ENCODE measurements around the gene CYB561D2.

Gene CYB561D2

GRCh38 chr3:50316657-50317242, 33.9 kb upstream of the CYB561D2 start:
- no peaks in the 10 kb centered on the region for H3K9me3 ChIP-seq (ENCODE audit: low read length)
- peak overlapping the region; percentile 43; the same call in 1 of the 2 replicates for H3K9ac ChIP-seq (ENCODE audit: low read length)
- H3K79me2 ChIP-seq (ENCODE audit: insufficient read depth, low read length) = no peaks in the 10 kb centered on the region
- peak overlapping the region; percentile 26 for H3K4me3 ChIP-seq (ENCODE audit: low read depth, low read length, poor library complexity, severe bottlenecking)
- no peaks in the 10 kb centered on the region for H3K27me3 ChIP-seq (ENCODE audit: insufficient read depth, low read length)
- H3F3A ChIP-seq (ENCODE audit: insufficient read depth, low read length) = no peaks in the 10 kb centered on the region
- TF ChIP-seq, protein P1, sequence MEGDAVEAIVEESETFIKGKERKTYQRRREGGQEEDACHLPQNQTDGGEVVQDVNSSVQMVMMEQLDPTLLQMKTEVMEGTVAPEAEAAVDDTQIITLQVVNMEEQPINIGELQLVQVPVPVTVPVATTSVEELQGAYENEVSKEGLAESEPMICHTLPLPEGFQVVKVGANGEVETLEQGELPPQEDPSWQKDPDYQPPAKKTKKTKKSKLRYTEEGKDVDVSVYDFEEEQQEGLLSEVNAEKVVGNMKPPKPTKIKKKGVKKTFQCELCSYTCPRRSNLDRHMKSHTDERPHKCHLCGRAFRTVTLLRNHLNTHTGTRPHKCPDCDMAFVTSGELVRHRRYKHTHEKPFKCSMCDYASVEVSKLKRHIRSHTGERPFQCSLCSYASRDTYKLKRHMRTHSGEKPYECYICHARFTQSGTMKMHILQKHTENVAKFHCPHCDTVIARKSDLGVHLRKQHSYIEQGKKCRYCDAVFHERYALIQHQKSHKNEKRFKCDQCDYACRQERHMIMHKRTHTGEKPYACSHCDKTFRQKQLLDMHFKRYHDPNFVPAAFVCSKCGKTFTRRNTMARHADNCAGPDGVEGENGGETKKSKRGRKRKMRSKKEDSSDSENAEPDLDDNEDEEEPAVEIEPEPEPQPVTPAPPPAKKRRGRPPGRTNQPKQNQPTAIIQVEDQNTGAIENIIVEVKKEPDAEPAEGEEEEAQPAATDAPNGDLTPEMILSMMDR (IDR thresholded peaks at IDR 0.05; ENCODE audit: low read length) = no peak
- no peak for TF ChIP-seq EZH2 (IDR thresholded peaks at IDR 0.05; ENCODE audit: borderline replicate concordance, low read length)
- H4K20me1 ChIP-seq (ENCODE audit: insufficient read depth, low read length) = no peaks in the 10 kb centered on the region
- H3K27ac ChIP-seq (ENCODE audit: low read depth, low read length, poor library complexity, severe bottlenecking) = peak overlapping the region; percentile 69
- peak overlapping the region; percentile 55 for H3K4me2 ChIP-seq (ENCODE audit: low read length)
- no peaks in the 10 kb centered on the region for H3K36me3 ChIP-seq (ENCODE audit: insufficient read depth, low read length)
- H3K9me2 ChIP-seq (ENCODE audit: low read depth, low read length) = no peaks in the 10 kb centered on the region
- no peak overlapping the region for H2AFZ ChIP-seq (ENCODE audit: low read length)
- H3K4me1 ChIP-seq (ENCODE audit: insufficient read depth, low read length, severe bottlenecking) = peaks cover 40% of the 10 kb centered on the region

DNA sequence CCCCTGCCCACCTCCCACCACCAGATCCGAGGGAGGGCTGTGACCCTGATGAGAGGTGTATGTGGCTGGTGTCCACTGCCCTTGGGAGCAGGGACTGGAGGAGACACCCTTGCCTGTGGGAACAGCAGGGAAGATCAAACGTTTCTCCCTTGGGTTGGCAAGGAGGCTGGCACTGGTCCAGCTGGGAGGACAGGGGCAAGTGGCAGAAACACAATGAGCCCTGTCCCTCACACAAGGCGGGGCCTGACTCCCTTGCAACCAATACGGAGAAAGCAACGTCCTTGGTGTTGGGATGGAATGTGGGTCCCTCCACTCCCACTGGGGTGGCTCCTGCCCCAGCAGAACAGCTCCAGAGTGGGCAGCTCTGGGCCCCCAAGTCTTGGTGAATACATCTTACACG, 33.4 kb upstream of the CYB561D2 start:
- Histone ChIP-seq H3K4me2 (ENCODE audit: low read length) (peak overlapping the region; percentile 55), H3K4me1 (ENCODE audit: insufficient read depth, low read length, severe bottlenecking) (peaks cover 45% of the 10 kb centered on the region), H3K79me2 (ENCODE audit: insufficient read depth, low read length) (no peaks in the 10 kb centered on the region), H4K20me1 (ENCODE audit: insufficient read depth, low read length) (no peaks in the 10 kb centered on the region), H3K9me3 (ENCODE audit: low read length) (no peaks in the 10 kb centered on the region), H3F3A (ENCODE audit: insufficient read depth, low read length) (no peaks in the 10 kb centered on the region), H3K27ac (ENCODE audit: low read depth, low read length, poor library complexity, severe bottlenecking) (peak overlapping the region; percentile 69), H3K9ac (ENCODE audit: low read length) (peak overlapping the region; percentile 43; the same call in 1 of the 2 replicates), H3K36me3 (ENCODE audit: insufficient read depth, low read length) (no peaks in the 10 kb centered on the region), H3K4me3 (ENCODE audit: low read depth, low read length, poor library complexity, severe bottlenecking) (peak overlapping the region; percentile 26), H2AFZ (ENCODE audit: low read length) (no peak overlapping the region), H3K9me2 (ENCODE audit: low read depth, low read length) (no peaks in the 10 kb centered on the region), H3K27me3 (ENCODE audit: insufficient read depth, low read length) (no peaks in the 10 kb centered on the region)
- TF ChIP-seq EZH2 (IDR thresholded peaks at IDR 0.05; ENCODE audit: borderline replicate concordance, low read length) = no peak
- TF ChIP-seq, protein P1 (IDR thresholded peaks at IDR 0.05; ENCODE audit: low read length) = no peak

DNA sequence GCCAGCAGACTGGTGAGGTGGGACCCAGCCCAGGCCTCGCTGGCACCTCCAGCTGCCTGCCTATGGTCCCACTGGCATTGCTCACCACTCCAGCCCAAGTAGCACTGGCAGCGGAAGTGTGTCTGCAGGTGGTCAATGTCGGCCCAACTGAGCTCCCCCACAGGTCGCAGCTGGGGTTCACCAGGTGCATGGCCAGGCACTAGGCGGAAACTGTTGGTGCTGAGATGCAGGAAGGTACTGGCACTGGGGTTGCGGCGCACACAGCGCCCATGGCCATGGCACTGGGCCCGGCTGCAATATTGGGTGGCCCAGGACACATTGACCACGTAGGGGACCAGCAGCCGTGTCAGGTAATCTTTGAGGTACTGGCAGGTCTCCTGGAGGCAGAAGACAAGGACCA, 32.5 kb upstream of the CYB561D2 start:
- Histone ChIP-seq H3K9ac (ENCODE audit: low read length) (peak overlapping the region; percentile 17; the same call in 1 of the 2 replicates), H3K27ac (ENCODE audit: low read depth, low read length, poor library complexity, severe bottlenecking) (peak overlapping the region; percentile 69), H2AFZ (ENCODE audit: low read length) (no peak overlapping the region), H3K4me2 (ENCODE audit: low read length) (peak overlapping the region; percentile 48), H3K79me2 (ENCODE audit: insufficient read depth, low read length) (no peaks in the 10 kb centered on the region), H3K4me3 (ENCODE audit: low read depth, low read length, poor library complexity, severe bottlenecking) (peak overlapping the region; percentile 24), H3K4me1 (ENCODE audit: insufficient read depth, low read length, severe bottlenecking) (peaks cover 53% of the 10 kb centered on the region), H4K20me1 (ENCODE audit: insufficient read depth, low read length) (no peaks in the 10 kb centered on the region), H3K9me2 (ENCODE audit: low read depth, low read length) (no peaks in the 10 kb centered on the region), H3K36me3 (ENCODE audit: insufficient read depth, low read length) (no peaks in the 10 kb centered on the region), H3F3A (ENCODE audit: insufficient read depth, low read length) (no peaks in the 10 kb centered on the region), H3K9me3 (ENCODE audit: low read length) (no peaks in the 10 kb centered on the region), H3K27me3 (ENCODE audit: insufficient read depth, low read length) (no peaks in the 10 kb centered on the region)
- no peak for TF ChIP-seq EZH2 (IDR thresholded peaks at IDR 0.05; ENCODE audit: borderline replicate concordance, low read length)
- TF ChIP-seq, protein P1 (IDR thresholded peaks at IDR 0.05; ENCODE audit: low read length) = no peak
